Ishikawa (cell line): ENCODE results near the gene STIM1.

Experiments used
- CEBPB ChIP-seq: IDR thresholded peaks from 2 replicates; pipeline ENCODE4 v1.6.1; 2012
- CREB1 ChIP-seq: IDR thresholded peaks from 2 replicates; pipeline ENCODE4 v1.6.1; 2012; ENCODE audit warnings: low read depth
- EGR1 ChIP-seq: IDR thresholded peaks from 2 replicates; pipeline ENCODE4 v1.6.1; 2012
- EP300 ChIP-seq: IDR thresholded peaks from 2 replicates; pipeline ENCODE4 v1.6.1; 2012; ENCODE audit warnings: borderline replicate concordance
- FOXM1 ChIP-seq: IDR thresholded peaks from 2 replicates; pipeline ENCODE4 v1.6.1; 2012; ENCODE audit warnings: low read depth, borderline replicate concordance
- MAX ChIP-seq: IDR thresholded peaks from 2 replicates; pipeline ENCODE4 v1.6.1; 2012
- NFIC ChIP-seq: IDR thresholded peaks from 2 replicates; pipeline ENCODE4 v1.6.1; 2012
- RAD21 ChIP-seq: IDR thresholded peaks from 2 replicates; pipeline ENCODE4 v1.6.1; 2012; ENCODE audit warnings: low read depth
- REST ChIP-seq: IDR thresholded peaks from 2 replicates; pipeline ENCODE4 v1.6.1; 2012; ENCODE audit warnings: low read depth, mild to moderate bottlenecking
- TAF1 ChIP-seq: IDR thresholded peaks from 2 replicates; pipeline ENCODE4 v1.6.1; 2012; ENCODE audit warnings: low read depth, mild to moderate bottlenecking
- TCF12 ChIP-seq: IDR thresholded peaks from 2 replicates; pipeline ENCODE4 v1.6.1; 2012; ENCODE audit warnings: low read depth
- TEAD4 ChIP-seq: IDR thresholded peaks from 2 replicates; pipeline ENCODE4 v1.6.1; 2012
- USF1 ChIP-seq: IDR thresholded peaks from 2 replicates; pipeline ENCODE4 v1.6.1; 2012
- YY1 ChIP-seq: IDR thresholded peaks from 2 replicates; pipeline ENCODE4 v1.6.1; 2012; ENCODE audit warnings: low read depth
- ZBTB7A ChIP-seq: IDR thresholded peaks from 2 replicates; pipeline ENCODE4 v1.6.1; 2012; ENCODE audit warnings: low read depth

Gene STIM1

GRCh38 chr11:3926458-3927095 is 71.1 kb downstream of the STIM1 start:
- no peak for TF ChIP-seq EP300
- TF ChIP-seq ZBTB7A, result no peak
- TF ChIP-seq TEAD4, result no peak
- no peak for TF ChIP-seq YY1
- TF ChIP-seq TCF12, result no peak
- TF ChIP-seq NFIC, result no peak
- TF ChIP-seq RAD21, result no peak
- no peak for TF ChIP-seq TAF1
- no peak for TF ChIP-seq USF1
- no peak for TF ChIP-seq EGR1
- no peak for TF ChIP-seq MAX
- no peak for TF ChIP-seq CREB1
- no peak for TF ChIP-seq REST
- no peak for TF ChIP-seq CEBPB
- TF ChIP-seq FOXM1, result no peak

GRCh38 chr11:3927129-3927796 is 71.8 kb downstream of the STIM1 start:
- no peak for TF ChIP-seq CEBPB
- TF ChIP-seq EGR1, result no peak
- no peak for TF ChIP-seq MAX
- TF ChIP-seq USF1, result no peak
- no peak for TF ChIP-seq TAF1
- no peak for TF ChIP-seq CREB1
- TF ChIP-seq EP300, result no peak
- no peak for TF ChIP-seq ZBTB7A
- TF ChIP-seq NFIC, result no peak
- no peak for TF ChIP-seq TCF12
- no peak for TF ChIP-seq FOXM1
- TF ChIP-seq REST, result no peak
- TF ChIP-seq TEAD4, result no peak
- TF ChIP-seq YY1, result no peak
- TF ChIP-seq RAD21, result no peak

GRCh38 chr11:3929232-3929631 is 73.8 kb downstream of the STIM1 start:
- TF ChIP-seq MAX (no peak), EP300 (no peak), REST (no peak), RAD21 (no peak), TCF12 (no peak), CEBPB (no peak), TAF1 (no peak), USF1 (no peak), NFIC (no peak), YY1 (no peak), FOXM1 (no peak), TEAD4 (no peak), EGR1 (no peak), ZBTB7A (no peak), CREB1 (no peak)
